Nephron progenitor cell (in vitro differentiated cells): ENCODE data around the gene CMIP.
A peak's percentile ranks its signal among the peaks of the same experiment; 100 is the strongest.

Experiments
- DNase-seq: peaks from one replicate; pipeline ENCODE4 v3.0.0; 2021
- H3K27ac Mint-ChIP-seq: 2 replicates; pipeline ENCODE4 v1.8.0; 2021; ENCODE audit warnings: mild to moderate bottlenecking, moderate library complexity, mixed read lengths
- H3K27me3 Mint-ChIP-seq: 2 replicates; pipeline ENCODE4 v1.8.0; 2021; ENCODE audit warnings: mild to moderate bottlenecking, low read depth, mixed read lengths; ENCODE audit not compliant: poor library complexity
- H3K36me3 Mint-ChIP-seq: 2 replicates; pipeline ENCODE4 v1.8.0; 2021; ENCODE audit warnings: low read depth, mixed read lengths
- H3K4me1 Mint-ChIP-seq: 2 replicates; pipeline ENCODE4 v1.8.0; 2021; ENCODE audit warnings: mixed read lengths
- H3K4me3 Mint-ChIP-seq: 2 replicates; pipeline ENCODE4 v1.8.0; 2021; ENCODE audit warnings: mild to moderate bottlenecking, moderate library complexity, mixed read lengths
- H3K9me3 Mint-ChIP-seq: 2 replicates; pipeline ENCODE4 v1.8.0; 2021; ENCODE audit warnings: mild to moderate bottlenecking, moderate library complexity, mixed read lengths
- TF ChIP-seq, protein P1 (sequence below): fragments of 200-600 bp; sonication (generic); IDR thresholded peaks from 2 replicates; pipeline ENCODE4 v1.5.0; 2021; ENCODE audit warnings: antibody characterized with exemption

Gene CMIP

DNA sequence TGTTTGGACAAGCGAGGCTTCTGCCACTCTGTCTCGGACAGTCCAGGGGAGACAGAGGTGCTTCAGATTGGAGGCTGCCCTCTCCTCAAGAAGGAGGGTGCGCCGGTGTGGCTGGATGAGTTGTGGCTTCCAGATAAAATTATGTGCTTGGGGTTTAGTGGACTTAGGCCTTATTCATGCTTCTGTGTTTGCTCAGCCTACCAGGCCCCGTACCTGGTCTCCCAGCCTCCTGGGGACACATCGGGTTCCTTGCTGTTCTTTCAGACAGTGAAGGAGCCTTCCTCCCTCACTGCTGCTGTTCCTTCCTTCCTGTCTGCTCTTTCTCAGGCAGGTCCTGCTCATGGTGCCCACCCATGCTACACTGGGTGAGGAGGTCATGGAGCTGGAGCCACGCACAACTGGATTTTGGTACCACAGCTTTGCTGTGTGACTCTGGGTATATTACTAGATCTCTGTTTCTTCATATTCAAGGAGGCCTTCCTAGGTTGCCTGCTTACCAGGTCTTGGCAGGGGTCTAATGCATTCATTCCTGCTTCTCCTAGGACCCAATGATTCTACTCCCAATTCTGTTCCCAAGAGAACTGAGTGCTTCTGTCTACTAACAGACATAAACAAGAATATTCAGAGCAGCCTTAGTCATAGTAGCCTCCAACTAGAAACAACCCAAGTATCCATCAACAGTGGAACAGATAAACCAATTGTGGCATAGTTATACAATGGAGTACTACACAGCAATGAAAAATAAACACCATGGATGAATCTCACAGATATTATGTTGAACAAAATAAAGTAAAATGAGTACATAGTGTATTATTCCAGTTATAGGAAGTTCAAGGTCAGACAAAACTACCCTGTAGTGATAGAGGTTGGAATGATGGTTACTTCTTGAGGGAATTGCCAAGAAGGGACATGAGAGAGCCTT, 121.7 kb downstream of the CMIP start:
- no peaks in the 10 kb centered on the region for H3K36me3 Mint-ChIP-seq
- H3K27me3 Mint-ChIP-seq = no peaks in the 10 kb centered on the region
- TF ChIP-seq, protein P1, sequence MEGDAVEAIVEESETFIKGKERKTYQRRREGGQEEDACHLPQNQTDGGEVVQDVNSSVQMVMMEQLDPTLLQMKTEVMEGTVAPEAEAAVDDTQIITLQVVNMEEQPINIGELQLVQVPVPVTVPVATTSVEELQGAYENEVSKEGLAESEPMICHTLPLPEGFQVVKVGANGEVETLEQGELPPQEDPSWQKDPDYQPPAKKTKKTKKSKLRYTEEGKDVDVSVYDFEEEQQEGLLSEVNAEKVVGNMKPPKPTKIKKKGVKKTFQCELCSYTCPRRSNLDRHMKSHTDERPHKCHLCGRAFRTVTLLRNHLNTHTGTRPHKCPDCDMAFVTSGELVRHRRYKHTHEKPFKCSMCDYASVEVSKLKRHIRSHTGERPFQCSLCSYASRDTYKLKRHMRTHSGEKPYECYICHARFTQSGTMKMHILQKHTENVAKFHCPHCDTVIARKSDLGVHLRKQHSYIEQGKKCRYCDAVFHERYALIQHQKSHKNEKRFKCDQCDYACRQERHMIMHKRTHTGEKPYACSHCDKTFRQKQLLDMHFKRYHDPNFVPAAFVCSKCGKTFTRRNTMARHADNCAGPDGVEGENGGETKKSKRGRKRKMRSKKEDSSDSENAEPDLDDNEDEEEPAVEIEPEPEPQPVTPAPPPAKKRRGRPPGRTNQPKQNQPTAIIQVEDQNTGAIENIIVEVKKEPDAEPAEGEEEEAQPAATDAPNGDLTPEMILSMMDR = no peak
- peak overlapping the region; percentile 44 for H3K27ac Mint-ChIP-seq
- H3K4me3 Mint-ChIP-seq = no peak overlapping the region
- H3K4me1 Mint-ChIP-seq = peaks cover 23% of the 10 kb centered on the region
- H3K9me3 Mint-ChIP-seq = no peaks in the 10 kb centered on the region
- DNase-seq = no peak

DNA sequence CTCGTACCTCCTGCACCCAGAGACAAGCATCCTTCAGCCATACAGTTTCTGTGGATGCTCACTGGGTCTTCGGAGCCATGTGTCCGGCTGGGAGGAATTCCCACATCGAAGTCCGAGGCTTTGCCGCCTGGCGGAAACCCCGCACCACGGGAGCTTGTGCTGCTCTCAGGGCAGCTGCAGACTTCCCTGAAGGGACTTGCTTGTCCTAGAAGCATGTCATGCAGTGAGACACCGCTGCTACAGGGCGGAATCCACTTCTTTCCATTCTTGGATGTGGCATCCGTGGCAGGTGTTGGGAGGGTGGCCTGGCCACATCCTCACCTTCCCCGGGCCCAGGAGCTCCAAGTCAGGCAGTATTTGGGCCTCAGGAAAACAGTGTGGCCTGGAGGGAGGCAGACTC, 122.5 kb downstream of the CMIP start:
- H3K36me3 Mint-ChIP-seq = no peaks in the 10 kb centered on the region
- DNase-seq = no peak

DNA sequence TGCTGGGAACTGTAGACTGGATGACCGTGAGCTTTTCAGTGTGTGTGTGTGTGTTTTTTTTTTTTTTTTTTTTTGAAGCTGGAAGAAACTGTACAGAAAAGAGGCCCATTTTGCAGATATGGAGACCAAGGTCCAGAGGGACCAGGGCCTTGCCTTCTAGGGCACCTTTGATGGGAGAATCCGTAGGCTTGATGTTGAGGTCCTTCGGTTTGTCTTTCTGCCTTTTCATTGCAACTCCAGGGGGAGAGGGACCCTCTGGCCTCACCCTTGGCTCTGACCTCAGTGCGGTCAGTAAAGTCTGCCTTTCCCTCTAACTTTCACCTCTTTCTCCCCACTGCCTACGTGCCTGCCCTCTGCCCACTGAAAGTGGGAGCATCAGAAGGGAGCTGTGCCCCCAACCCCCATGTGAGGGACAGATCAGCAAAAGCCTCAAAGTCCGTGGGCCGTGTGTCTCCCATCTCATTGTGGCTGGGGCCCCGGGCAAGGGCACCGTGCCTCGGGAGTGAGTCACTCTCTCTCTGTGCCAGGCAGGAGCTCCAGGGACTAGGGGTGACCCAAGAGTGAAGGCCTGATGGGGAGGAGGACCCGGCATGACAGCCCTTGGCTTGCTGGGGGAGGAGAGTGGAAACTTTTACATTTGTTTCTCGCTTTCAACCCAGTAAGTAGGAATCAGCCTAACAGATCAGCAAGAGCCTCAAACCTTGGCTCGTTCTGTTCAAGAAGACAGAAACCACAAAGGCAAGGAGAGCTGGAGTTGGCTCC, 123.6 kb downstream of the CMIP start:
- no peak for DNase-seq

More for the DNA sequence above, 122.5 kb downstream of the CMIP start:
- peaks cover 28% of the 10 kb centered on the region for H3K4me1 Mint-ChIP-seq
- H3K27ac Mint-ChIP-seq = no peak overlapping the region
- H3K4me3 Mint-ChIP-seq = no peak overlapping the region
- TF ChIP-seq, protein P1 = no peak
- H3K27me3 Mint-ChIP-seq = peaks cover 3% of the 10 kb centered on the region
- no peaks in the 10 kb centered on the region for H3K9me3 Mint-ChIP-seq

DNA sequence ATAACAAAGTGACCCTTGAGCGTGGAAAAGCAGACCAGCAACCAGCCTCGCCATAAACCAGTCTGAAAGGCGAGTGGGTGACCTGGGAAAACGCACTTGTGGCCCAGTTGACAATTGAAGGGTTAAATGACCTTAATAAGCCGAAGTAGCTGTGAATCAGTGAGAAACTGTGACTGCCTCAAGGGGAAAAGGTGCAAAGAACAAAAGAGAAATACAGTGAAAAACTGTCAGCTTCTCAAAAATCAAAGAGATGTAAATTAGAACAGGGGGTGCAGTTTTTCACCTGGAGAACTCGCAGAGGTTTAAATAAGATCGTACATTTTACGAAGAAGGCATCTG, 124.1 kb downstream of the CMIP start:
- H3K27ac Mint-ChIP-seq = no peak overlapping the region
- H3K36me3 Mint-ChIP-seq = no peaks in the 10 kb centered on the region
- H3K4me1 Mint-ChIP-seq = peaks cover 32% of the 10 kb centered on the region
- peaks cover 3% of the 10 kb centered on the region for H3K27me3 Mint-ChIP-seq
- no peak overlapping the region for H3K4me3 Mint-ChIP-seq
- no peaks in the 10 kb centered on the region for H3K9me3 Mint-ChIP-seq
- TF ChIP-seq, protein P1 = no peak
- DNase-seq = no peak

More for the DNA sequence above, 123.6 kb downstream of the CMIP start:
- H3K4me3 Mint-ChIP-seq = no peak overlapping the region
- H3K9me3 Mint-ChIP-seq = no peaks in the 10 kb centered on the region
- peaks cover 32% of the 10 kb centered on the region for H3K4me1 Mint-ChIP-seq
- H3K27me3 Mint-ChIP-seq = peaks cover 3% of the 10 kb centered on the region
- H3K36me3 Mint-ChIP-seq = no peaks in the 10 kb centered on the region
- H3K27ac Mint-ChIP-seq = peak overlapping the region; percentile 53
- TF ChIP-seq, protein P1 = no peak

DNA sequence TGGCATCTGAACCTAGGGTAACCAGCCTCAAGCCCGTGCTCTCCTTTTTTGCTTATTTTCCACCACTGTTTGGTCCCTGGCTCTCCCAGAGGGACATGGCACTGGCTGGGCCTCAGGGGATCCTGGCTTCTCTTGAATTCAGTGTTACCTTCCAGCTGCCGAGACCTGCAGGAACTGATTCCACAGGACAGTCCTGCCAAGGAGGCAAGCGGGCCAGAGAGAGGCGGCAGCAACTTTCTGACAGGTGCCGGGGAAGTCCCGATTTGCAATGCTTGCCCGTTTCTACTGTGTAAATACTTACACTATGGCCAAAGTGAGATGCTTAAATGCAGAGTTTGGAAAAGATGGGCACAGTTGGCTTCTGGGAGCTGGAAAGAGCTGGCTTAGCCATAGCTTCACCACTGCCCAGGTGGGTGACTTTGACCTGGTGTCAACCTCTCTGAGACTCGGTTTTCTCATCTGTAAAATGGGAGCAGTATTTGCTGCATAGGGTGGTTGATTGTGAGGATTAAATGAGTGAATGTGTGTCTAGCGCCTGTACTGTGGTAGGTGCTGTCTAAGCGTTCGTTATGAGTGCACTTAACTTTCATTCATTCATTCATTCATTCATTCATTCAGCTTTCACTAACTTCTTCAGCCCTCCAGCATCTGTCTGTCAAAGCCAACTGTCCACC, 124.9 kb downstream of the CMIP start:
- no peak for DNase-seq
- no peak overlapping the region for H3K4me3 Mint-ChIP-seq
- peaks cover 3% of the 10 kb centered on the region for H3K27me3 Mint-ChIP-seq
- TF ChIP-seq, protein P1 = no peak
- H3K27ac Mint-ChIP-seq = no peak overlapping the region
- H3K9me3 Mint-ChIP-seq = no peaks in the 10 kb centered on the region
- H3K36me3 Mint-ChIP-seq = no peaks in the 10 kb centered on the region
- H3K4me1 Mint-ChIP-seq = peaks cover 32% of the 10 kb centered on the region
